Measurements from ENCODE around the gene CD59. TPM values are rescaled to one million over a fixed set of nuclear protein-coding genes. Genes with fewer than 3 reads are reported as not detected.

CD59 gene
- total and polyA plus RNA-seq, 2 donors (not counting 3 experiments of a cell fraction or from before 2014, with no cell fraction given) = 992 to 1,084 TPM

- FAIRE-seq (no peak), DNase-seq (ENCODE audit: low read depth, low spot score) (no peak)
- dilution Hi-C loops (cut with MboI; ENCODE audit: extremely low pct_ligation_motif_present, low sequenced_read_pairs) = no loop called here
- H3K4me2 ChIP-seq (ENCODE audit: insufficient read depth, low read length) = no peak overlapping the region
- no peaks in the 10 kb centered on the region for H3K9me1 ChIP-seq (replicated peaks; ENCODE audit: control insufficient read depth, extremely low read depth, insufficient read depth, low read length)
- no peak overlapping the region for H3K27ac ChIP-seq (ENCODE audit: insufficient read depth, low read depth, low read length)
- H3K79me2 ChIP-seq (ENCODE audit: control insufficient read depth, insufficient read depth, low read length) = no peaks in the 10 kb centered on the region
- POLR2A ChIA-PET = no interaction called here
- H2AFZ ChIP-seq (ENCODE audit: low read depth, low read length) = no peak overlapping the region
- CTCF ChIA-PET = no interaction called here
- intact Hi-C loops (cut with micrococcal nuclease) = no loop called here
- no peaks in the 10 kb centered on the region for H3K36me3 ChIP-seq (ENCODE audit: control insufficient read depth in 2 of 2, extremely low read depth in 1 of 2, insufficient read depth in 2 of 2, low read length in 2 of 2)
- no TSS peak for BruUV-seq (replicated peaks)
- peaks cover 7% of the 10 kb centered on the region for H3K4me1 ChIP-seq (ENCODE audit: control insufficient read depth, extremely low read depth, insufficient read depth, low read length)
- H4K20me1 ChIP-seq (replicated peaks; ENCODE audit: control insufficient read depth, extremely low read depth, insufficient read depth, low read length) = no peaks in the 10 kb centered on the region
- H3K9ac ChIP-seq (replicated peaks; ENCODE audit: extremely low read depth, insufficient read depth, low read length) = no peak overlapping the region
- peaks cover 40 to 56% of the 10 kb centered on the region in 2 experiments for H3K27me3 ChIP-seq (ENCODE audit: control insufficient read depth in 2 of 2, insufficient read depth in 2 of 2, low read length in 2 of 2)
- peak; percentile 5 for TF ChIP-seq EZH2 (IDR thresholded peaks at IDR 0.05; ENCODE audit: borderline replicate concordance, low read depth, low read length, severe bottlenecking)
- TF ChIP-seq JUN (IDR thresholded peaks at IDR 0.05; ENCODE audit: borderline replicate concordance, insufficient read depth, insufficient read length, low read depth) = no peak
- TF ChIP-seq CTCF (IDR thresholded peaks at IDR 0.05; ENCODE audit: extremely low read depth in 1 of 2, insufficient read depth in 1 of 2, low read depth in 1 of 2, low read length in 2 of 2) = no peak
- no peak overlapping the region for H3K4me3 ChIP-seq (replicated peaks in 1 of 3; ENCODE audit: insufficient read depth in 1 of 3, low read depth in 1 of 3, low read length in 3 of 3)
- no peaks in the 10 kb centered on the region for H3K9me3 ChIP-seq (replicated peaks; ENCODE audit: control insufficient read depth, insufficient read depth, low read length)
Observed at GRCh38 chr11:33778675-33779074, 42.5 kb upstream of the CD59 start.

GRCh38 chr11:33777906-33778305 lies 41.7 kb upstream of the CD59 start:
- peaks cover 3% of the 10 kb centered on the region for H3K79me2 ChIP-seq (ENCODE audit: control insufficient read depth, insufficient read depth, low read length)
- TF ChIP-seq POLR2AphosphoS5 (IDR thresholded peaks at IDR 0.05; ENCODE audit: insufficient read depth, low read depth, low read length) (no peak), POLR2A (IDR thresholded peaks at IDR 0.05; ENCODE audit: low read depth, low read length) (no peak), MYC (IDR thresholded peaks at IDR 0.05; ENCODE audit: low read depth, low read length) (no peak), MAX (IDR thresholded peaks at IDR 0.05; ENCODE audit: insufficient read depth, insufficient read length) (no peak), FOS (IDR thresholded peaks at IDR 0.05; ENCODE audit: borderline replicate concordance, insufficient read depth, low read length) (no peak), JUN (IDR thresholded peaks at IDR 0.05; ENCODE audit: borderline replicate concordance, insufficient read depth, insufficient read length, low read depth) (no peak), CTCF (IDR thresholded peaks at IDR 0.05; ENCODE audit: extremely low read depth in 1 of 2, insufficient read depth in 1 of 2, low read depth in 1 of 2, low read length in 2 of 2) (no peak), GATA2 (IDR thresholded peaks at IDR 0.05; ENCODE audit: insufficient read depth, insufficient read length, low read depth, low read length) (no peak), EZH2 (IDR thresholded peaks at IDR 0.05; ENCODE audit: borderline replicate concordance, low read depth, low read length, severe bottlenecking) (no peak)
- H4K20me1 ChIP-seq (replicated peaks; ENCODE audit: control insufficient read depth, extremely low read depth, insufficient read depth, low read length) = no peaks in the 10 kb centered on the region
- ChIA-PET POLR2A (interaction anchor here (0.7 kb wide), 2 partner anchors 76 to 430 kb away, joined by 3 to 6 read pairs; no protein-coding TSS in a partner anchor), CTCF (interaction anchor here (0.8 kb wide), 1 partner anchor 36 kb away, joined by 4 read pairs; no protein-coding TSS in a partner anchor)
- no peak for FAIRE-seq
- DNase-seq (ENCODE audit: low read depth, low spot score) = no peak
- no peaks in the 10 kb centered on the region for H3K9me1 ChIP-seq (replicated peaks; ENCODE audit: control insufficient read depth, extremely low read depth, insufficient read depth, low read length)
- H3K4me3 ChIP-seq (replicated peaks in 1 of 3; ENCODE audit: insufficient read depth in 1 of 3, low read depth in 1 of 3, low read length in 3 of 3) = no peak overlapping the region
- H3K27me3 ChIP-seq (ENCODE audit: control insufficient read depth in 2 of 2, insufficient read depth in 2 of 2, low read length in 2 of 2) = peaks cover 36 to 50% of the 10 kb centered on the region in 2 experiments
- H3K36me3 ChIP-seq (ENCODE audit: control insufficient read depth in 2 of 2, extremely low read depth in 1 of 2, insufficient read depth in 2 of 2, low read length in 2 of 2) = no peaks in the 10 kb centered on the region
- intact Hi-C loops (cut with micrococcal nuclease) (no loop called here), dilution Hi-C loops (cut with MboI; ENCODE audit: extremely low pct_ligation_motif_present, low sequenced_read_pairs) (no loop called here)
- no peak overlapping the region for H2AFZ ChIP-seq (ENCODE audit: low read depth, low read length)
- H3K4me2 ChIP-seq (ENCODE audit: insufficient read depth, low read length) = no peak overlapping the region
- no TSS peak for BruUV-seq (replicated peaks)
- H3K9me3 ChIP-seq (replicated peaks; ENCODE audit: control insufficient read depth, insufficient read depth, low read length) = no peaks in the 10 kb centered on the region
- H3K27ac ChIP-seq (ENCODE audit: insufficient read depth, low read depth, low read length) = no peak overlapping the region
- peaks cover 12% of the 10 kb centered on the region for H3K4me1 ChIP-seq (ENCODE audit: control insufficient read depth, extremely low read depth, insufficient read depth, low read length)
- no peak overlapping the region for H3K9ac ChIP-seq (replicated peaks; ENCODE audit: extremely low read depth, insufficient read depth, low read length)

Data from endothelial cell of umbilical vein (primary cell).